ENCODE results near the gene TFCP2L1.

The TFCP2L1 gene

DNA sequence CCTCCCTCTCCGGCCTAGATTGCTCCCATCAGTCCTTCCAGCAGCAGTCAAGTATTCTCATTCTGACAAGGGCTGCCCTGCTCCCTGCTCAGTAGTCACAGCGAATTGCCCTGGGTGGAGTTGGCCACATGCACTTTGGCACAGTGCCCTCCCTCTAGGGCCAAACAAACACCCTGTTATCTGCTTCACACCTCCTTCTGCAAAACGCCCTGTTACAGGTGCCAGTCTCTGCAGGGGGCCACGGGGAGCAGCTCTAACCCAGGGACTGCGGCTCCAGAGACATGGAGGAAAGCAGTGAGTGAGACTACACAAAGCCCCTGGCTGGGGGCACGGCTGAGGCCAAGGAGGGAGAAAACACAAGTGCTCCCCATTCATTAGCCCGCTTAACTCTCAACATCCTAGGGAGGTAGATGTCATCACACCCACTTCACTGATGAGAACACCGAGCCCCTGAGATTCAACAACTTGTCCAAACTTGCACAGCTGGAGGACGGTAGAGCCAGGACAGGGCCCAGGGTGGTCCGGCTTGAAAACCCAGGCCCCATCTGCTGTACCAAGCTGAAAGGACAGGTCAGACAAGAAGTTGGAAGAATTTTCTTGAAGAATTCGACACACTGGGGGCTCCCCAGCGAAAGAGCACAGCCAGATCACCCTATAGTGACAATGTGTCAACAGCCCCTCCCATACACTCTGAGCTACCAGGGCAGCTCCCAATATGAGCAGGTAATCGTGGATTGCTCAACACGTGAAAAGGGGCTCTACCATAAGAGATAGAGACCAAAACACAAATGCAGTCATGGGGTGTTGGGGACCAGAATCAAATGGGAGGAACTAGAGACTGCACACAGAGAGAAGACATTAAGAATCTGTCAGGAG is 8.7 kb upstream of the TFCP2L1 start:
- H3K27me3 Mint-ChIP-seq (ENCODE audit: low read depth), result peaks cover 25% of the 10 kb centered on the region
- H3K4me3 Mint-ChIP-seq, result no peak overlapping the region
- no peaks in the 10 kb centered on the region for H3K9me3 Mint-ChIP-seq

GRCh38 chr2:121291251-121291580 is 6.2 kb upstream of the TFCP2L1 start:
- no peak overlapping the region for H3K27ac Mint-ChIP-seq
- H3K36me3 Mint-ChIP-seq (ENCODE audit: low read depth), result no peaks in the 10 kb centered on the region
- H3K4me1 Mint-ChIP-seq, result no peaks in the 10 kb centered on the region
- TF ChIP-seq, protein P1, sequence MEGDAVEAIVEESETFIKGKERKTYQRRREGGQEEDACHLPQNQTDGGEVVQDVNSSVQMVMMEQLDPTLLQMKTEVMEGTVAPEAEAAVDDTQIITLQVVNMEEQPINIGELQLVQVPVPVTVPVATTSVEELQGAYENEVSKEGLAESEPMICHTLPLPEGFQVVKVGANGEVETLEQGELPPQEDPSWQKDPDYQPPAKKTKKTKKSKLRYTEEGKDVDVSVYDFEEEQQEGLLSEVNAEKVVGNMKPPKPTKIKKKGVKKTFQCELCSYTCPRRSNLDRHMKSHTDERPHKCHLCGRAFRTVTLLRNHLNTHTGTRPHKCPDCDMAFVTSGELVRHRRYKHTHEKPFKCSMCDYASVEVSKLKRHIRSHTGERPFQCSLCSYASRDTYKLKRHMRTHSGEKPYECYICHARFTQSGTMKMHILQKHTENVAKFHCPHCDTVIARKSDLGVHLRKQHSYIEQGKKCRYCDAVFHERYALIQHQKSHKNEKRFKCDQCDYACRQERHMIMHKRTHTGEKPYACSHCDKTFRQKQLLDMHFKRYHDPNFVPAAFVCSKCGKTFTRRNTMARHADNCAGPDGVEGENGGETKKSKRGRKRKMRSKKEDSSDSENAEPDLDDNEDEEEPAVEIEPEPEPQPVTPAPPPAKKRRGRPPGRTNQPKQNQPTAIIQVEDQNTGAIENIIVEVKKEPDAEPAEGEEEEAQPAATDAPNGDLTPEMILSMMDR (IDR thresholded peaks at IDR 0.05; ENCODE audit: unreplicated experiment in 3 of 3), result no peak
- no peaks in the 10 kb centered on the region for H3K9me3 Mint-ChIP-seq
- H3K27me3 Mint-ChIP-seq (ENCODE audit: low read depth), result peaks cover 42% of the 10 kb centered on the region
- H3K4me3 Mint-ChIP-seq, result no peak overlapping the region

More for the DNA sequence above, 8.7 kb upstream of the TFCP2L1 start:
- H3K36me3 Mint-ChIP-seq (ENCODE audit: low read depth), result no peaks in the 10 kb centered on the region
- TF ChIP-seq, protein P1 (IDR thresholded peaks at IDR 0.05; ENCODE audit: unreplicated experiment in 3 of 3), result no peak
- no peaks in the 10 kb centered on the region for H3K4me1 Mint-ChIP-seq
- H3K27ac Mint-ChIP-seq, result no peak overlapping the region

DNA sequence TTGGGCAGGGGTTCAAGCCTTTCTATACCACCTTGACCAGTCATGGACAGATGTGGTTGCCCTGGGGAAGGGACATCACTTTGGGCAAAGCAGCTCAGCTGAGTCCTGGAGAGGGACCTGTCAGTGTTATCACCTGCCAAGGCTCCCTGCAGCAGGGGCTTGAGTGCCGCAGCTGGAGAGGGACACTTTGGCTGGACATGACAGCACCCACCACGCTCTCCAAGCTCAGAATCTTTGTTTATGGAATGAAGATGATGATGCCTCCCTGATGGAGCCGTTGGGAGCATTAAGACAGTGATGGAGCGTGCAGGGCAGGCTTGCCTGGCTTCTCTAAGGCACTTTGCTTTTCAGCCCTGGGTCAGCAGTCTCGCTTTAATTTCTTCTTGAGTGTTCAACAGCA is 4.3 kb upstream of the TFCP2L1 start:
- H3K4me1 Mint-ChIP-seq, result peaks cover under 1% of the 10 kb centered on the region
- no peak overlapping the region for H3K27ac Mint-ChIP-seq
- H3K9me3 Mint-ChIP-seq, result no peaks in the 10 kb centered on the region
- peaks cover 52% of the 10 kb centered on the region for H3K27me3 Mint-ChIP-seq (ENCODE audit: low read depth)
- no peak overlapping the region for H3K4me3 Mint-ChIP-seq
- H3K36me3 Mint-ChIP-seq (ENCODE audit: low read depth), result no peaks in the 10 kb centered on the region
- TF ChIP-seq, protein P1 (IDR thresholded peaks at IDR 0.05; ENCODE audit: unreplicated experiment in 3 of 3), result no peak

DNA sequence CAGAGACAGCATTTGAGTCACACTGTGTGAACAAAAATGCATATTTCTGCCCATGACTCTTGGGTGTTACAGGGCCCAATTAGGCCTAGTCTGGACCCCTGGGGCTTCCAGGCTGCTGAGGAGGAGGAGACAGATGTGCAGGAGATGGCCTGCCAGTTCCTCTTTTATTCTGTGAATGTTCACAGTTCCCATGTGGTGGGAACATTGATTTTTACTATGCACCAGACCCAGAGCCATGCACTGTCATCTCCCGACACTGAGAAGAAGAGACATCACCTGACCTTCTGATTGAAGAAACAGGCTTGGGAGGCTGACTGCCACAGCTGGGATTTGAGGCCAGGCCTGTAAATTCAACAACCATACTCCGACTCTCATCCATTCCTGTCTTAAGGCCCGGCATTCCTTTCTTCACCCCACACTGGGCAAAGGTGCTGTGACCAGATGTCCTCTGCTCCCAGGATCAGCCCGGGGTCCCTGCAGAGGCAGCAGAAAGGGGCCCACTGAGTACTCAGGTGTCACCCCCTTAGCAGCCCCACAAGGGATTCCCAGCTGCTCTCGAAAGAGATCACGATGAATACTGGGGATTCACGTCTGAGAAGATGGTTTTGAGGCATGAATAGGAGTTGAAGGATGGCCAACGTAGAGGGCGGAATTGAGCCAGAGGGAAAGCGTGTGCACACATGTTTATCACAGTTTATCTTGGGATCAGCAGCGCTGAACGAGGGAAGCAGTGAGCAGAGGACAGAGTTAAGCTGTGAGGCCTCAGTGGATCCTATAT is 3.6 kb upstream of the TFCP2L1 start:
- Mint-ChIP-seq H3K4me3 (no peak overlapping the region), H3K4me1 (peaks cover 7% of the 10 kb centered on the region), H3K36me3 (ENCODE audit: low read depth) (no peaks in the 10 kb centered on the region), H3K27me3 (ENCODE audit: low read depth) (peaks cover 58% of the 10 kb centered on the region), H3K27ac (no peak overlapping the region), H3K9me3 (no peaks in the 10 kb centered on the region)
- TF ChIP-seq, protein P1 (IDR thresholded peaks at IDR 0.05; ENCODE audit: unreplicated experiment in 3 of 3), result no peak

DNA sequence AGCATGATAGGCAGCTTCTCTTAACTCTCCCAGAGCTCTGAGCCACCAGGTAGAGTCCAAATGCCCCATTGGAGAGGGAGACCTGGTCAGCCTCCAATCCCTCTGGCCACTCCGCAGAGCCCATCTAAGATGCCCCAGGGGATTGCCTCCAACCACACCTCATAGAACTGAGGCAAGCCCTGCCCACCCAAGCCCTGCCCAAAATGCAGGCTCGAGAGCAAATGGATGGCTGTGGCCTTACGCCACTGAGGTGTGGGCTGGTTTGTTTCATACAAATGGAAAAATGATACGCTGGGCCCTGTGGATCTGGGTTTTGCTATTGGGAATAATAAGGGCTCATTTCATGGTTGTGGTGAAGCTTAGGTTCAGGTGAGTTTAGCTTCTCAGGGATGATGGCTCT is 3.0 kb upstream of the TFCP2L1 start:
- TF ChIP-seq, protein P1 (IDR thresholded peaks at IDR 0.05; ENCODE audit: unreplicated experiment in 3 of 3), result no peak
- no peak overlapping the region for H3K4me3 Mint-ChIP-seq
- no peak overlapping the region for H3K27ac Mint-ChIP-seq
- H3K36me3 Mint-ChIP-seq (ENCODE audit: low read depth), result peaks cover under 1% of the 10 kb centered on the region
- H3K9me3 Mint-ChIP-seq, result no peaks in the 10 kb centered on the region
- peaks cover 10% of the 10 kb centered on the region for H3K4me1 Mint-ChIP-seq
- H3K27me3 Mint-ChIP-seq (ENCODE audit: low read depth), result peaks cover 65% of the 10 kb centered on the region

Data from nephron (organoid).